22Rv1 (cell line): ENCODE results near the gene C18orf32.

ENCODE experiments used
- ZFX ChIP-seq: fragments of 450-650 bp; IDR thresholded peaks from 2 replicates; pipeline ENCODE4 v1.6.1; 2017; ENCODE audit warnings: antibody characterized with exemption, borderline replicate concordance
- TF ChIP-seq, protein P1 (sequence below): fragments of 450-650 bp; IDR thresholded peaks from 2 replicates; pipeline ENCODE4 v1.5.1; 2017; ENCODE audit warnings: mild to moderate bottlenecking

DNA sequence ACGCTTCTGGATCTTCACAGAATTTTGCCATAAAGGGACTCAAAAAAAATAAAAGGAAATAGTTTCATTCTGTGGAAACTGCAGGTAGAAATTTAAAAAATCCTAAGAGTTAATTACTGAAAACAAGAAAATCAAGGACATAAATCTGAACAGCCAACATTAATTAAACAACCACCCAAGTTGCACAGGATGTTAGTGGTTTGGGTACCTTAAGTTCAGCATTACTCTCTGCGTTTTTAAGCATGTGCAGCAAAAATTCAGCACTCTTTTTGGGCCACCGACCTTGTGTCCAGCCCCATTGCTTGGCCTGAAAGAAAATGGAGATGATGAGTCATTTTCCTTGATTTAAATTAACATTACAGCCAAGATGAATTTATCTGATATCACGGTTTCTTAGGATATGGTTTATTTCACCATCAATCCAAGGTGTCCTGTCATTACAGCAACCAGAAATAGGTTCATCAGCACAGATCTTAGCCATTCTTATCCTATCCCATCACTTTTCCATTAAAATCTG, 3.3 kb upstream of the C18orf32 start:
- TF ChIP-seq, protein P1, sequence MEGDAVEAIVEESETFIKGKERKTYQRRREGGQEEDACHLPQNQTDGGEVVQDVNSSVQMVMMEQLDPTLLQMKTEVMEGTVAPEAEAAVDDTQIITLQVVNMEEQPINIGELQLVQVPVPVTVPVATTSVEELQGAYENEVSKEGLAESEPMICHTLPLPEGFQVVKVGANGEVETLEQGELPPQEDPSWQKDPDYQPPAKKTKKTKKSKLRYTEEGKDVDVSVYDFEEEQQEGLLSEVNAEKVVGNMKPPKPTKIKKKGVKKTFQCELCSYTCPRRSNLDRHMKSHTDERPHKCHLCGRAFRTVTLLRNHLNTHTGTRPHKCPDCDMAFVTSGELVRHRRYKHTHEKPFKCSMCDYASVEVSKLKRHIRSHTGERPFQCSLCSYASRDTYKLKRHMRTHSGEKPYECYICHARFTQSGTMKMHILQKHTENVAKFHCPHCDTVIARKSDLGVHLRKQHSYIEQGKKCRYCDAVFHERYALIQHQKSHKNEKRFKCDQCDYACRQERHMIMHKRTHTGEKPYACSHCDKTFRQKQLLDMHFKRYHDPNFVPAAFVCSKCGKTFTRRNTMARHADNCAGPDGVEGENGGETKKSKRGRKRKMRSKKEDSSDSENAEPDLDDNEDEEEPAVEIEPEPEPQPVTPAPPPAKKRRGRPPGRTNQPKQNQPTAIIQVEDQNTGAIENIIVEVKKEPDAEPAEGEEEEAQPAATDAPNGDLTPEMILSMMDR, result no peak
- TF ChIP-seq ZFX, result no peak
